Bone marrow (tissue), 2 donors: ENCODE results near the gene LNPEP.

Source experiments
- DNase-seq, 2 donors: peaks; one replicate each; lab custom pipeline; 2025; lab: John Stamatoyannopoulos, UW

Gene LNPEP

DNA sequence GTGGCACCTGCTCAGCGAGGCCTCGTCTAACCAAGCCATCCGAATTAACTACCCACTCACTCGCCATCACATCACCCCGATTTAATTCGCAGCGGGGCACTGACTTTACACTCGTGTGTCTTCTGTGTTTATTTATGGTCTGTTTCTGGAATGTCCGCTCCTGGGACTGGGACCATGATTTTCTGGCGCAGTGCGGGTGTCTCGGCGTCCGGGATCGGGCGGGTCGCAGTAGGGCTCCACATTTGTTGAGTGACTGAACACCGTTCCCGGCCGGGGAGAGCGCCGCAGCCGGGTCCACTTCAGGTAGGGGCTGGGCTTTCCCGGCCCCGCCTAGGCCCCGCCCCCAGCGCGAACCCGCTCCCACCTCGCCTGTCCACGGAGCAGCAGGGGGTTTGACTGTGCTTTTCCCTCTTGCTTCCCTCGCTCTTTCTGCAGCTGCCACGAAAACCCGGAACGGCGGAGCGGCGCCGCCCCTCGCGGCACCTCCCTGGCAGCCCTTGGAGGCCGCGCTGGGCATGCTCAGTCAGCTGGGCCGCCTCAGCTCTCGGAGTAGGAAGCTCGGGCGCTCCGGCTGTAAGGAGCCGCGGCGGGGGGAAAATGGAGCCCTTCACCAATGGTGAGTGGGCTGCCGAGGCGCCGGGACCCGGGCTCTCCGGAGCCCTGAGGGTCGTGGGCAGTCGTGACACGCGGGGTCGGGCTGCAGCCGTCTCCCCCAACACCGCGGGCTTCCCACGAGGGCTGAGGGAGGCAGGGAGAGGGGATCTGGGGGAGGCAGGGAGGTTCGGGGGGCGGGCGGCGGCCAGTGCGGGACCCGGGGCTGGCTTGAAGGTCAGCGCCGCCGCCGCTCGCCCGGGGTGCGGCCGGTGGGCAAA is at the start of gene LNPEP:
LNPEP (plus strand) TSS at position 522 of the 872 bp plus-strand sequence; CDS start at position 598, 76 bp downstream.
- peak; percentile 84 to 94 for DNase-seq

DNA sequence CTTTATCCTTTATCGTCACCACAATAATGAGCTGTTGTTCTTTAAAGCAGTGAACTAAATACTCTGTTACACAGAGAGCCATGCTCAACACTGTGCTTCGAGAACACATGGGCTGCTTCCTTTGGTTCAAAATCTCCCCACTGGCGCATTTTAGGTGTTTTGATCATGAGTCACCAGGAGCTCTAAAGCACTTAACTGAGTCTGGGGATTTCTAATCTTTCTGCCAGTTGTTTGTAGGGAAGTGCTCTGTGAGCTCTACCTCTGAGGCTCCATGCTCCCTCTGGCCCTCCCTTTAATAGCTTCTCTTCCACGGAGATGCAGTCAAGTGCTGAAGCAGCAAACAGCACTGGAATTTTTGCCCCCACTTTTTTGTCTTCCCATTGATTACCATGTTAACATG is 42.5 kb upstream of the LNPEP start:
- no peak for DNase-seq

DNA sequence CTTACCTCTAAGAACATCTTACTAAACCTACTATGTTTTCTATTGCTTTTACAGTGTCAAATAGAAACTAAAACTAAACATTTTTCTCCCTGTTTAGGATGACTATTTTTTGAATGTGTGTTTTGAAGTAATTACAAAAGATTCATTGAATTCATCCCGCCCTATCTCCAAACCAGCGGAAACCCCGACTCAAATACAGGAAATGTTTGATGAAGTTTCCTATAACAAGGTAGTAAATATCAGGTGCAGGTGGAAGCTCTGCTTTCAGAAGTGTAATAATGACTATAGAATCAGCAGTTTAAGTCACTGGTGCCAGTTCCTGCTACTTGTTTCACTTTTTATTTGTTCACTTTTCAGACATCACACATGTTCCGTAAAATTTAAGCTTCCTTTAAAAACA is 39.6 kb upstream of the LNPEP start:
- DNase-seq, result no peak

DNA sequence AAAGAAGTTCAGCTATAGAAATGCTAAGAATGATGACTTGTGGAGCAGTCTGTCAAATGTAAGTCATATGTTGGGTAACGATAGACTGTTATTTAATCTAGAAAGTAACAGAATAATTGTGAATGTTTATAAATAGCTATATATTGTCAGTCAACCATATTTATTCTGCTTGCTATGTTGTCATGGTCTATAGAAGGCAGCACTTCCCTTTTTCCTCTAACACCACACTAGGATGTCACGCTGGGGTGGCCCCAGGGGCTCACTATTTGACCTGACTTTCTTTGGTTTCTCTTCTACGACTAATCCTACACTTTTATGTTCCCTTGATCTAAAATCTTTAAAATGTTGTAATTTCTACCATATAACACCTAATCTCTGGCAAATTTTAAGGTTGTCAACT is 39.1 kb upstream of the LNPEP start:
- peak in 1 of 2 donors; percentile 92 for DNase-seq

DNA sequence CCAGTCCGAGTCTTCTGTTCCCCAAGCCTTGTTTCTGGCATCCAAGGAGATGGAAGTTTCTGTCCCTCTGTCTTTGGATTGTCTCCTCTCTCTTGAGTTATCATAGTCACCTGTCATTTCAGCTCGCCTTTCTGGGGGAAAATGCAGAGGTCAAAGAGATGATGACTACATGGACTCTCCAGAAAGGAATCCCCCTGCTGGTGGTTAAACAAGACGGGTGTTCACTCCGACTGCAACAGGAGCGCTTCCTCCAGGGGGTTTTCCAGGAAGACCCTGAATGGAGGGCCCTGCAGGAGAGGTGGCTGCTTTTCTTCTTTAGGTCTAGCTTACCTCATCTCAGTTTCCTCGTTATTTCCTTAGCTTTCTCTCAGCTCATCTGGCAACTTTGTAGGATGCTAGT is 34.5 kb upstream of the LNPEP start:
- no peak for DNase-seq

DNA sequence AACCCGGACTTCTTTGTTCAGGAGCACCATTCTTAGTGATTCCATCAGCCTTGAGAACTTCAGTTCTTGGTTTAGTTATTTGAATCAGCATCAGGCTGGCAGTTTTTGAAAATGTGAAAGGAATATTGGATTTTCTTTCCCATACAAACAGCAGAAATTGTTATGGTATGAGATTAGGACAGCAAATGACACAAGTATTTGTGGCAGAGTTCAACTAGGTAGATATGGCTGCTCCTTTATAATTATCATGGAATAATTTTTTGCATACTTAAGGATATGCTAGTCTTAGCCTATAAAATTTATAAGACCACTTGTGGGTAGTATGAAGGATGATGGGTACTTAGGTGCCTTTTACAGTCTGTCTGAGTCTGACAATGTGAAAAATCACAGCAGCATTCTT is 34.0 kb upstream of the LNPEP start:
- DNase-seq, result no peak

DNA sequence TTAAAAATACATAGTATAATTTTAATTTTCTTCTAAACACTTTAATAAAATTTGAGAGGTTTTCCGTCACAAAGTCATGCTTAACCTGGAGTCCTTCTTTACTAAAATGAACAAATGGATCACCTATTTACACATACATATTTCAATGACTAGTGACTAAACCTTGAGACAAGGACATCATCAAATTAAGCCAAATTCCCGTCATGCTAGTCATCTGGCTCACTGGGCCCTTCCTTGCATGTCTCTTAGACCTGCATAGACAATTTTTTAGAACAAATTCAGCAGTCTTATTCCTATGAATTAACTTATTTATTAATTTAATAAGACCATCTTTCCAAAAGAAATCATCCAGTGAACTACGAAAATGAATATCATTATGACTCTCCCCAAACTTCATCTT is 33.0 kb upstream of the LNPEP start:
- no peak for DNase-seq

DNA sequence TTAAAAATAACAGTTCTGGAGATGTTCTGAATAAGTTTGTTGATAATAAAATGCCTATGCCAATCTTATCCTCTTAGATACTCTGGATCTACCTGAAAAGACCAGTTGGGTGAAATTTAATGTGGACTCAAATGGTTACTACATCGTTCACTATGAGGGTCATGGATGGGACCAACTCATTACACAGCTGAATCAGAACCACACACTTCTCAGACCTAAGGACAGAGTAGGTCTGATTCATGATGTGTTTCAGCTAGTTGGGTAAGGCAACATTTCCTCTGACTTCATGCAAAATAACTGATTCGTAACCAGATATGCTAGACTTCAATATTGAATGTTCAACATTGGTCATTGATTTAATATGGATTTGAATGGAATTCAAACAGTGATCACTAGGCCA is 32.6 kb upstream of the LNPEP start:
- DNase-seq, result no peak

DNA sequence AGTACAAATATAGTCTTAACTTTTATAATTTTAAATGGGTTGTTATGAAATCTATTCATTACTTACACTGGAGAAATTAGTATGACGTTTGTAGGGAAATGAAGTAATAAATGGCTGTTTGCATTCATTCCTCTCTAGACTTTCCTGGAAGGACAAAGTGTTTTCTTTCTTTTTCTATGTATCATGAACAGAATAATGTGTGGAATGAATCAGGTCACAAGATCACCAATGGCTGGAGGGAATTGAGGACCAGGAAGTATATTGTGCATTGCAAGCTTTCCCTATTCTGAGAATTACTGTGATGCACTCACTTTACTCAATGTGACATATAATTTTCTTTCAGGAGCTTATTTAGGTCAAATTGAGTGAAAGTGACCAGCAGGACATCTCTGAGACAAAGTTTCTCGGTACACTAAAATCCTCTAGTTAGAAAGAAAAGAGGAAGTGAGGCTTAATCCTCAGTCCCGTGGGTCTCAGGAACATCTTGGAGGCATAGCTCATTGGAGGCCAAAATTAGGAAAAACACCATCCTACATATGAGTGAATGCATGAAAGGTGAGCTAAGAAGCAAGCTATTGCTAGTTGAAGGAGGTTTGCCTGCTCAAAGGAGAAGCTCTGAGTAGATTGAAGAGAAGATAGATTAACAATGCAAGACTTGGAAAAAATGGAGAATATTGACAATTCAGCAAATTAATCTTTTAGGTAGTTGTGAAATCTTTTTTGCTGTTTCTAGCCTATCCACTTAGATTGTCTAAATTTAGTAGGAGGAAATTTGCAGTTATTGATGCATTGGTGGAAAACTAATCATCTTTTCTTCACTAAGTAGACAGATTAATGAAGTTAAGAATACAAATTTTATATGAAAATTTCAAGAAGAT is 31.6 kb upstream of the LNPEP start:
- no peak for DNase-seq

DNA sequence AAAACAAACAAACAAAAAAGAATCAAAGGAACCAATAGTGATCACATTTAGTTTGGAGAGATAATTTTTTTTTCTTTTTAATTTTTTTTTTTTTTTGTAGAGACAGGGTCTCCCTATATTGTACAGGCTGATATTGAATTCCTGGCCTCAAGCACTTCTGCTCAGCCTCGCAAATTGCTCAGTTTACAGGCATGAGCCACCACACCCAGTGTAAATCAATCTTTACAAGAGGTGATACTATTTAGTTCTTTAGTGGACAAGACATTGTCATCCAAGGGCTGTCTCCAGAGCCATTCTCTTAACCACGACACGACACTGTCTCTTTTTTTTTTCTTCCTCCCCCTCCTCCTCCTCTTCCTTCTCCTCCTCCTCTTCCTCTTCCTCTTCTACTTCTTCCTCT is 30.0 kb upstream of the LNPEP start:
- DNase-seq, result no peak

DNA sequence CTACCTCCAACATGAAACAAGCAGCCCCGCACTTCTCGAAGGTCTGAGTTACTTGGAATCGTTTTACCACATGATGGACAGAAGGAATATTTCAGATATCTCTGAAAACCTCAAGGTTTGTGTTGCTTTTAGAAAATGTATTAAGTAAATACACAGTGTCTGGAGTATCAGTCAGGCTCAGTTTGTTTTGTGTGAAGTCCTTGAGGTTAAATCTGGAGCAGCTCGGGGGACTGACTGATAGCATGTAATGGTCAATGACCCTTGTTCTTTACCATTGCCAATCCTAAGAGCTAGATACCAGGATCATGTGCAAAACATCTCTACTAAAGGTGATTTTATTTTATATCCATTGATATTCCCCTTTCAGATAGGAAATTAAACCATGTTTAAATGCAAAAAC is 26.9 kb upstream of the LNPEP start:
- no peak for DNase-seq

DNA sequence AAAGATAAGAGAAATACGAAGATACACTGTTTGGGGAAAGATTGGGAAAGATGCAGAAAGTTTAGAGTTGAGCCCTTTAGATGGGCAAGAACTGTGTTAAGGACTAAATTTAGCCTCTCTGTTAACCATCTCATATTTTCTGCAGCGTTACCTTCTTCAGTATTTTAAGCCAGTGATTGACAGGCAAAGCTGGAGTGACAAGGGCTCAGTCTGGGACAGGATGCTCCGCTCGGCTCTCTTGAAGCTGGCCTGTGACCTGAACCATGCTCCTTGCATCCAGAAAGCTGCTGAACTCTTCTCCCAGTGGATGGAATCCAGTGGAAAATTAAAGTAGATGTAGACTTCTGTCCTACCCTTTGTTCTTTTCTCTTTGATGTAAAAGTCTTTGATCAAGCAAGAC is 26.4 kb upstream of the LNPEP start:
- DNase-seq, result no peak

DNA sequence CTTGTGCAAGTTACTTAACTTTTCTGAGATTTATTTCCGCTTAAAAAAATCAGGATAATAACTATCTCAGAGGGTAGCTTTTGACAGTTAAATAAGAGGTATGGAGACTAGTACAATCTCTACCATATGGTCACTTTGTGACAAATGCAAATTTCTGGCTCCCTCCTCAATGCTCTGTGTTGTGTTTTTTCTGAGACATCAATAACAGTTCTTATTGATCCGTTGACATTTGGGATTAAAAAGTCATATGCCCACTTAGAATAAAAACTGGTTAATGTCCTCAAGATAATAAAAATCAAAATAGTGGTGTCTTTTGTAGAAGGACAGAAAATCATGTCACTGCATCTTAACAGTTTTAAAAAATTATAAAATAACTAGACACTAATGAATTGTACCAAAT is 24.7 kb upstream of the LNPEP start:
- no peak for DNase-seq

DNA sequence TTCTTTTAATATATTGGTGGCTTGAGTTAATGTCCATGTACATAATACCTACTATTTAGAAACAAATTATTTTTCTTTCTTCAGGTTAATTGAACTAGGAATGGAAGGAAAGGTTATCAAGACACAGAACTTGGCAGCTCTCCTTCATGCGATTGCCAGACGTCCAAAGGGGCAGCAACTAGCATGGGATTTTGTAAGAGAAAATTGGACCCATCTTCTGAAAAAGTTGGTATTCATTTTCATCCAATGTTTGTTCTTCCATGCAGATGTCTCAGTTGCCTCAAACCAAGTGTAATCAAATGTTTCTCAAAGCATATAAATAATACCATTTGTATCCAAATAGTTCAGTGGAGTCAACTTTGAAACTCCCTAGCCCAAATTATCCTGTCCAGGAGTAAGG is 22.6 kb upstream of the LNPEP start:
- DNase-seq, result no peak

DNA sequence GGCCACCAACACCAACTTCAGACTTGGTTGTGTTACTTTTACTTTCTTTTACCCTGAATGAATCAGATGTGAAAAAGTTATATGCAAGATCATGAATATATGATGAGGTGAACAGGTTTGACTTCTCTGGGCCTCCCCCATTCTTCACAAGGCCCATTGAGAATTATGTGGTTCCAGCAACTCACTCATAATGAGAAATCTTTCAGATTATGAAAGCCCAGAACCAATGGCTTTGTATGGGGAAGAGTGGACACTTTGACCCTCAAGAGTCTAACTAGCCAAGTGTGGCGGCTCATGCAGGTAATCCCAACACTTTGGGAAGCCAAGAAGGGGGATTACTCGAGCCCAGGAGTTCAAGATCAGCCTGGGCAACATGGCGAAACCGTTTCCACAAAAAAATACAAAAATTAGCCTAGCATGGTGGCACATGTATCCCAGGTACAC is 16.1 kb upstream of the LNPEP start:
- no peak for DNase-seq

DNA sequence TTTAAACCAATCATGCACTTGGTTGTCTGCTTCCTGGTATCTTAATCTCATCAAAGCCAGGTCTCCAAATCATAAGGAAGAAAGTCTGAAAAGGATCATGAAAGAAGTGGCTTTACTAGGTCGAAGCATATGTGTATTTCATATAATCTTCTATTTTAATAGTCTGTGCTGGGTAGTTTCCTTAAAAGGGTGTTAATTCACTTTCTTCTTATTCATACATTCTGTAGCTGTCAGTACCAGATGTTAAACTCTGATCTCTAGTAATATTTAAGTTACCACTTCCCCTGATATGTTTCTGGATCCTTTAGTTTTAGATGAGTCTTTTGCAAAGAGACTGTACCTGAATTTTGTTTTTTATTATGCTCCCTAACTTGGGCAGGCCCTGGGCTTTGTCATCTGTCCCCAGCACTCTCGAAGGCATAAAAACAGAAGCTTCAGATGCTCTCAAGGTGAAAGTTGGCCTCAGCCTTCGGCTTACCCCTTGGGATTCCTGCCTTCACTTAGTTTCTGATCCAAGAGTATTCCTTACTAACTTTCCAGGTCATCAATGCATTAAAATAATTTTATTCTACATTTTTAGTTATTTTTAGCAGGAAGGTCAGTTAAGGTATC is 15.0 kb upstream of the LNPEP start:
- DNase-seq, result no peak

DNA sequence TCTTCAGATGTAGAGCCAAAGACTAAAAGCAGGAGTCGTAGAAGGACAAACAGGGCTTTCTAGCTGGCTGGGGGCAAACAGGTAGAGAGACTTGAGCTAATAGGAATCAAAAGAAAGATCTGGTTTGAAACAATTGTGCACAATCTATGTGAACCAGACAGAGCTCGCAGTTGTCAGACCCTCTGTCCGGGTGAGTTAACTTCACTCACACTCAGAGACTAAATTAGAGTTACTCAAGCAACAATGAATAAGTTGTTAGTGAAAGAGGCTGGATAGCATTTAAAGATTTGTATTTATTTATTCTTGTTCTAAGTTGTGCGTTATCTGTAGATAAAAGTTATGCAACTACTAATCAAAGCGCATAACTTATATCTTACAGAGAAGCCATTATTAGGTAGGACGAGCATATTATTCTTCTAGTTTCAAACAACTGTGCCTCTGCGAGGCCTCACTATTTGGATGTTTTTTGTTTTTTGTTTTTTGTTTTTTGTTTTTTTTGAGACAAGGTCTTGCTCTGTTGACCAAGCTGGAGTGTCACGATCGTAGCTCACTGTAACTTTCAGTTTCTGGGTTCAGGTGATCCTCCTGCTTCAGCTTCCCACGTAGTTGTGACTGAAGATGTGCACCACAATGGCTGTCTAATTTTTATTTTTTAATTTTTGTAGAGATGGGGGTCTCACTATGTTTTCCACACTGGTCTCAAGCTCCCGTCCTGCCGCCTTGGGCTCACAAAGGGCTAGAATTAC is 13.2 kb upstream of the LNPEP start:
- no peak for DNase-seq

DNA sequence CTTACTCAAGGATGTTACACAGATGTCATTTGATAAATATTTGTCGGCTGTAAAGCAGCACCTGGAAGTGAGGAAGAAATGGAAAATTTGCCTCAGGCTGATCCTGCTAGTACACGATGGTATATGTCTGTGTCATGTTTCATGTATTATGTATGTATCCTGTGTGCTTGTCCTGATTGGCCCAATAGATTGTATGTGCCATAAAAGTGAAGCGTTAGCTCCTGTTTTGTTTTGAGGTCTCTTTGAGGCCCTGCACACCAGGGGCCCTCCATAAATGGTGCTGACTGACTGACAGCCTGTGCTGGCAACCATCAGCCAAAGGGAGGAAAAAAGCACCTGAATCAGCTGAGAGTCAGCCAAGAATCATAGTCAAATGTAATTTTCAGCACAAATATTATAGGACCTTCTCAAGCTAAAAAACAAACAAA is 11.8 kb upstream of the LNPEP start:
- DNase-seq, result no peak

DNA sequence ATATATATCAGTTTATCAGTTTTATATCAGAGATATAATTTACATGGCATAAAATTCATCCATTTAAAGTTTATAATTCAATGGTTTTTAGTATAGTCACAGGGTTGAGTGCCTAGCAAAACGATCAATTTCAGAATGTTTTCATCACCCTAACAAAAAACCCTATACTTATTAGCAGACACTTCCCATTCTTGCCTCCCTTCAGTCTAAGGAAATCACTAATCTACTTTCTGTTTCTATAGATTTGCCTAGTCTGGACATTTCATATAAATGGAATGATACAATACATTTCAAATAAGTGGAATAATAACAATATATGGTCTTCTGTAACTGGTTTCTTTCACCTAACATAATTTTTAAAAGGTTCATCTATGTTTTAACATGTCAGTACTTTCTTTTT is 9.6 kb upstream of the LNPEP start:
- DNase-seq, result peak in 1 of 2 donors; percentile 27

DNA sequence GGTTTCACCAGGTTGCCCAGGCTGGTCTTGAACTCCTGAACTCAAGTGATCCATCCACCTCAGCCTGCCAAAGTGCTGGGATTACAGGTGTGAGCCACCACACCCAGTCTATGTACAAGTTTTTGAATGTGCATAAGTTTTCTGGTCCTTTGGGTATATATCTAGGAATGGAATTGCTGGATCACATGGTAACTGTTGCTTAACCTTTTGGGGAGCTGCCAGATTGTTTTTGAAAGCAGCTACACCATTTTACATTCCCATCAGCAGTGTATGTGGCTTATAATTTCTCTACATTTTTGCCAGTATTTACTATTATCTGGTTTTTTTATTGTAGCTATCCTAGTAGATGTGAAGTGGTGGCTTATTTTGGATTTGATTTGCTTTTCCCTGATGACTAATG is 8.9 kb upstream of the LNPEP start:
- no peak for DNase-seq

DNA sequence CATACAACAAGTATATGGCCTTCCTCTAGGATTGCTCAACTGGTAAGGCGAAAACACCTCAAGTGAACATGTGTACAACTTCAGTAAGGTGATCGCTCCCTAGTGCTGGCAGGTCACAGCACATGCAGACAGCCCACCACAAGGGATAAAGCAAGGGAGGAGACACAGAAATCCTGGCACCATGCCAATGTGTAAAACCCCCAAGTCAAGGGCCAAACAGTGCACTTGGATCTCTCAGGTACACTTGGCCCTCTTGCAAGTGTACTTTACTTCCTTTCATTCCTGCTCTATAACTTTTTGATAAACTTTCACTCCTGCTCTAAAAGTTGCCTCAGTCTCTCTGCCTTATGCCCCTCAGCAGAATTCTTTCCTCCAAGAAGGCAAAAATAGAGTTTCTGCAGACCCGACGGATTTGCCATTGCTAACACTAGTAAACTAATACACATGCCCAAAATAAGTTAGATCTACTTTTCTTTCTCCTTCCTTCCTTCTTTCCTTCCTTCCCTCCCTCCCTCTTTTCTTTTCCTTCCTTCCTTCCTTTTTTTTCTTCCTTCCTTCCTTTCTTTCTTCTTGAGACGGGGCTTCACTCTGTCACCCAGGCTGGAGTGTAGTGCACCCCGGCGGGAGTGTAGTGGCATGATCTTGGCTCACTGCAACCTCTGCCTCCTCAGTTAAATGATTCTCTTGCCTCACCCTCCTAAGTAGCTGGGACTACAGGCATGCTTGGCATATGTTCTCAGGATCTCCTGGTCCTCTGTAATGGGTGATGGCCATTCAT is 6.8 kb upstream of the LNPEP start:
- DNase-seq, result no peak
